GM19395 (cell line): ENCODE results near the gene DNAJB14.
"Not testable (repeated sequence)": the region's sequence is repeated elsewhere in the genome, so short reads cannot be mapped to it uniquely, and the experiment has no call there.

Source experiments
- ATAC-seq: cut with Tn5 transposase; IDR thresholded peaks from one replicate; pipeline ENCODE4 v1.9.1; 2021; ENCODE audit warnings: mild to moderate bottlenecking, moderate library complexity; ENCODE audit not compliant: unreplicated experiment

DNAJB14 gene

DNA sequence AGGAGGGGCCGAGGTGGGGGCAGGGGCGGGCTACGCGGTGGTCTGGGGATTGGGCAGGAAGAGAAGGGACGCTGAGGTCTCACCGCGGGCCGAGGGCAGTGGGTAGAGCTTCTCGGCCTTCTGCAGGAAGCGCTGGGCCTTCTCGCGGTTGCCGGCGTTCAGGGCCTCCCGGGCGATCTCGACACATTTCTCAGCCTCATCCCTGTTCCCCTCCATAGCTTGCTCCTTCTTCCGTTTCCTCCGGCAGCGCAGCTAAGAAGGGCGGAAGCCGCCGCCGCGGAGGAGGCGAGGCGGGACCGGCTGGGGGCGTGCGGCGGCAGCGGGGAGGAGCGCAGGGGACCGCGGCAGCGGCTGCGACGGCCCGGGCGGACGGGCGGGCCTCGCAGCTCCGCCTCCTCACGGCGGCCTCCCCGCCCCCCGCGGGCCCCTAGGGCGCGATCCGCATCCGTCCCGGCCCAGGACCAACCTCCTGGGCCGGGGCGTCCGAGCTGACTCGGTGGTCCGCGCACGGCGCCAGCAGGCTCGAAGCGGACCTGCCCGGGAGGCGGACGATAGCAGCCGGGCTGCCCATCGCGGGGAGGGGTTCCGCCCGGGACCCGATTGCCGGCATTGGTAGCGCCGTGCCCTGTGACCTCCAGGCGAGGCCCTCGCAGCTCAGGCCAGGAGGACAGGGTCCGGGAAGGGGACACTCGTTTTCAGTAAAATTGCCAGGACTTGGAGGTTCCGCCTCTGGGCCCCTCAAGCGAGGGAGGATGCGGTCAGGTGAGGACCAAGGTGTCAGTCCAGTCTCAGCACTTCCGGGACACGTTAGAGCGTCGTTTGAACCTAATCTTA lies at the start of gene DNAJB14:
Gene DNAJB14 (minus strand): TSS at position 263 of the 834 bp plus-strand sequence. CDS start 47 bp downstream, at position 216.
- peak; percentile 43 for ATAC-seq

GRCh38 chr4:99991741-99992140 lies 45.3 kb upstream of the DNAJB14 start:
- ATAC-seq = no peak

GRCh38 chr4:99987681-99988080 lies 41.3 kb upstream of the DNAJB14 start:
- no peak for ATAC-seq

DNA sequence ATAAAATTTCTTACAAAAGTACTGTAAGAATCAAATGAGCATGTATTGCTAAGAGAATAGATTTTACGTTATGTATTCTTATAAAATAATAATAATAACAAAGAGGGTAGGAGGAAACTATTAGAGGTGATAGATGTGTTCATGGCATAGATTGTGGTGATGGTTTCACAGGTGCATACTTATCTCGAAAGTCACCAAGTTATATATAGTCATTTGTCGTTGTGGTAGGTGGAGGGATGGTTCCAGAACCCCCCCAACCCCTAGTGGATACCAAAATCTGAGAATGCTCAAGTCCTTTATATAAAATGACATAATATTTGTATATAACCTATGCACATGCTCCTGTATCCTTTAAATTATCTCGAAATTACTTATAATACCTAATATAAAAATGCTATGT lies 40.4 kb upstream of the DNAJB14 start:
- ATAC-seq = peak; percentile 52

GRCh38 chr4:99983289-99983943 lies 37.0 kb upstream of the DNAJB14 start:
- ATAC-seq = no peak

GRCh38 chr4:99979872-99980271 lies 33.5 kb upstream of the DNAJB14 start:
- no peak for ATAC-seq

DNA sequence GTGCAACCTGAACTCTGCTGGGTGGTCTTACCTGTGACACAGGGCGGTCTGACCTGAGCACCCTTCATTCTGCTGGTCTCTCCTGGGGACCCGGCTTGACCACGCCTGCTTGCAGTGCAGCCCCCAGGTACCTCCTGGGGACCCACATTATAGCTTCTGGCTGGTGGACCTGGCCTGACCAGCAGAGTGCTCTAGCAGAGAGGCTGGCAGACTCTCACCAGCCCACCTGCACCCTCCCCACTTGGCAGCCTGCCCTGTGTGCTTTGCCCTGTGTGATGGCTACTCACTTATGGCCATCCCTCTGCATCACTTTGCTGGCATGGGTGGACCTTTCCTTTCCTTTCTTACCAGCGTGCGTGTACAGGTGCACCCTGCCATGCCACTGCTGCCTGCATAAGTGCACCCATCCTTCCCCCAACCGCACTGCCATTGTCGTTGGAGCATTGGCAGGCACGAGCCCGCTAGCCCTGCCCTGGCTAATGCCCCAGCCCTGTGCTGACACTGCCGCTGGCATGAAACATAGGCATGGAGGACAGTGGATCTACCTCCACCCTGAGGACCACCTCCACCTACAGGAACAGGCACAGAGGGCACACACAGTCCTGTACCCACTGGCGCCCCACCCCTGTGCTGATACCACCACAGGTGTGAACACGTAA lies 25.2 kb upstream of the DNAJB14 start:
- ATAC-seq = no peak

GRCh38 chr4:99968330-99968729 lies 21.9 kb upstream of the DNAJB14 start:
- ATAC-seq = no peak

DNA sequence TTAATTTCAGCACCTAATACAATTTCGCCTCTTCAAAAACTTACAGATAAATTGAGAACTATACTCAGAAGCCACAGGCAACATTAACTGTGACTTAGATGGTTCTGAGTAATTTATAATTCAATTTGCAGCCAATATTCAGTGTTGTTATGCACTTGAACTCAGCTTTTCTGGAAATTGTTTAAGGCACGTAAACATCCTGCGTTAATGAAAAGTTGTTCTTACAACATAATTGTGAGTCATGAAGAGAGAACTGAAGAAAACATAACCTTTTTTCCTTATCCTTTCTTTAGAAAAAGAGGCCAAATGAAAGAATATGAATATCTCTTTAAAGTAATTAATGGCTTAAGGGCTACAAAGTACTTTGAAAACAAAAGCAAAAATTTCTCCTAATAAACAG lies 20.3 kb upstream of the DNAJB14 start:
- no peak for ATAC-seq

DNA sequence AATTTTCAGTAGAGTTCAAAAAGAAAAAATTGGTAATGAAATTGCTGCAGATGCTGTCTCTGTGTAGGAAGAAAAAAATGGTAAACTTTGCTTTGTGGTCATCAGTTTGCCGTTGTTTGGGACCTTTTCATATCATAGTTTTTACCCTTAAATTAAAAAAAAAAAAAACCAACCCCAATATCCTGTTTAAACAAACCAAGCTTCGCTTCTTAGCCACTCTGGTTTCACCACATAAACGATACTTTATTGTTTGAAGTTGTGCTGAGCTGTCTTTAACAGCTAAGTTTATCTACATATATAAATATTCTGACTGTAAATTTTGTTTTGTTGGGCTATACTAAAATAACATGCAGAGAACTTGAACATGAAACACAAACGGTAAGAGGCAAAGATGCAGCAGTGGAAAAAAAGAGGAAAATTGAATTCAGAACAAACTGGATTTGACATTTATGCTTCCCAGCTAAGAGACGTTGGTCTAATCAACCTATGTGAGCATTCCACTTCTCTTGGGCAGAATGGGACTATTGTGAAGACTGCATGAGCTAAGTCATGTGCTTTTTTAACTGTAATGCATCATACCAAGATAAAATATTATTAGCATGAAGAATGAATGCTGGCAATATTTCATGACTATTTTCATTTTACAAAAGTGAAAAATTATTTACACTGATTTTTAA lies 19.4 kb upstream of the DNAJB14 start:
- ATAC-seq = no peak

DNA sequence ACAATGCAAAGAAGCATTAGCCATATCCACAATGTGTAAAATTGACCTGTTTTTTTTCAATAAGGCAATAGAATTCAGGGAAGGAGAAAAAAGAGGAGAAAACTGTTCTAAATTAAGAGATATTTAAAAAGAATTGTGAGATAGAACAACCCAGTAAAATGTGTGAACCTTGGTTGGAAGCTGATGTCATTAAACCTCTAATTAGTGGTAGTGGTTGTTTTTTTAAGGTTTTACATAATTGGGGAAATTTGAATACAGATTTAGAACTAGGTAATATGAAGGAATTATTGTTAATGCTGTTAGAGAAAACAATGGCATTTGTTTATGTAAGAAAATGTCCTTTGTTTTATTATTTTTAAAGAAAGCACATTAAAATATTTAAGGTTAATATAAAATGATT lies 18.8 kb upstream of the DNAJB14 start:
- ATAC-seq = no peak

- ATAC-seq = no peak
Measured at GRCh38 chr4:99961711-99962110, 15.3 kb upstream of the DNAJB14 start.

- no peak for ATAC-seq
Measured at GRCh38 chr4:99960648-99961047, 14.2 kb upstream of the DNAJB14 start.

DNA sequence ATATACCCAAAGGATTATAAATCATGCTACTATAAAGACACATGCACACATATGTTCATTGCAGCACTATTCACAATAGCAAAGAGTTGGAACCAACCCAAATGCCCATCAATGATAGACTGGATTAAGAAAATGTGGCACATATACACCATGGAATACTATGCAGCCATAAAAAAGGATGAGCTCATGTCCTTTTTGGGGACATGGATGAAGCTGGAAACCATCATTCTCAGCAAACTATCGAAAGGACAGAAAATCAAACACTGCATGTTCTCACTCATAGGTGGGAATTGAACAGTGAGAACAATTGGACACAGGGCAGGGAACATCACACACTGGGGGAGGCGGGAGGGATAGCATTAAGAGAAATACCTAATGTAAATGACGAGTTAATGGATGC lies 11.8 kb upstream of the DNAJB14 start:
- not testable (repeated sequence) for ATAC-seq

GRCh38 chr4:99950913-99951254 lies 4.5 kb upstream of the DNAJB14 start:
- ATAC-seq = no peak

DNA sequence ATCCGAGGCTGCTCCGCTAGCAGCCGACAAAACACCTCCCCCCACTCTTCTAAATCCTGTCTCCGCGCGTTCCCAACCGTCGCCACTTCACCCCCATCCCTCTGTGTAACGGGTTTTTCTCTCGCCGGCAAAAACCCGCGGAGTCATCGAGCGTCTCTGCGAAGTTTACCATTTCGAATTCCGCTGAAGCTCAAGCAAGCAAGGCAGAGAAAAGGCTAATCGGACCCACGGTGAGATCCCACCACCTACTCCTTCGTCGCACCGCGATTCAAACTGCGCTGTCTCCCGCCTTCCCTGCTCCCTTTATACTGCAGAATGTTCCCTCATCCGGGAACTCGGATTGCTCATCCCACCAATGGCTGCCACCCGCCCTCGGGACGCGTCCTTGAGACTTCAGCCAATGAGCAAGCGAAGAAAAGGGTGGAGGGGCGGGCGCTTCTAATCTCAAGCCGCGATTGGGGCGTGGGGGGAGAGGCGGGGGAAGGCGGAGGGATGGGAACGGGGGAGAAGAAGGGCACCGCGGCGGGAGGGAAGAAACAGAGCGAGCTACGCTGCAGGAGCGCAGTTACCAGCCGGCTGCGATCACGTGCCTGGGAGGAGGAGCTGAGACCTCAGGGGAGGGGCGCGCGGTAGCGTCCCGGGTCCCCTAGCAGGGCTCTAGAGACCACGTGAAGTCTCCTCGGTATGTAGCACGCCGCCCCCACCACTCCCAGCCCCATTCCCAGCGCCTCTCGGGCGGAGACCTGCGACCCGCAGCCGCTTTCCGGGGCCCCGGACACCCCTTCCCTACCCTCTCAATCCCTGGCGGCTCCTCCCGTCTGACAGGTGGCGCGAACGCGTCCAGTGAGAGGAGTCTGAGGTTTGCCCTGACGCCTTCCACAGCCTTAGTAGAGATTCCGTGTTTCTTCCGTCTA lies 3.8 kb upstream of the DNAJB14 start, which contains the start of gene H2AZ1:
Gene H2AZ1 (minus strand): TSS at position 277 of the 914 bp plus-strand sequence. CDS start 105 bp downstream, at position 172.
- peak; percentile 65 for ATAC-seq

DNA sequence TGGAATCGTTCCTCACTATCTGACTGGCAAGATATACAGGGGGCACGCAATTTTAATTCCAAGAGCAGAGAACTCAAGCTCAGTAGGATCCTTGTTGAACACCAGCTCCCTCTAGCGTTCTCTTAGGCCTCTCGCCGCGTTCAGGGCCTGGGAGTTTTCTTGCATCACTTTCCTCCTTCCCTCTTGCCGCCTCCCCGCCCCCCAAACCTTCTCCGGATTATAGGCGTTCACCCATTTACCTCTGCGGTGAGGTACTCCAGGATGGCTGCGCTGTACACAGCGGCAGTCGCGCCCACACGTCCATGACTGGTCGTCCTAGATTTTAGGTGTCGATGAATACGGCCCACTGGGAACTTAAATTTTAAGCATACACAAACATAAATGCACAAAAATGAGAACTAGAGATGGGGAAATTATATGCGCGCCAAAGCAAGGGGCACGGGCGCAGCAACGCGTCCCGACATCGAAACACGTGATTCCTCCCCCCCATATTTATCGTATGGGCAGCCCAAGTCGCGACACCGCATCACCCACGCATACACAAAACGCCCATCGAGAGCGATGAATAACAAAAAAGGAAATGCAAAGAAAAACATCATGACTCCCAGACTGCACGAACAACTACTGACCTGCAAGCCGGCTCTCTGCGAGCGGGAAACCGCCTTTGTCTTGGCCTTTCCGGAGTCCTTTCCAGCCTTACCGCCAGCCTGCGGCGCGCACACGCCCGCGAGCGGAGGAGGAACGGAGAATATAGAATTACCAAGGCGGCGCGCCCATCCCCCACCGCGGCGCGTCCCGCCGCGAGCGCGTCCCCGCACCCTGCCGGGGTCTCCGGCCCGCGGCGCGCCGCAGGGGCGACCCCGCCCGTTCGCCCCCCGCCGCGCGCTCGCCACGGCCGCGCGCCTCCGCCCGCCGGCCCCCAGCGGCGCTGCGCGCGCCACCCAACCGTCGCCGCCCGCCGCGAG lies 2.9 kb upstream of the DNAJB14 start:
- peak; percentile 33 for ATAC-seq

DNA sequence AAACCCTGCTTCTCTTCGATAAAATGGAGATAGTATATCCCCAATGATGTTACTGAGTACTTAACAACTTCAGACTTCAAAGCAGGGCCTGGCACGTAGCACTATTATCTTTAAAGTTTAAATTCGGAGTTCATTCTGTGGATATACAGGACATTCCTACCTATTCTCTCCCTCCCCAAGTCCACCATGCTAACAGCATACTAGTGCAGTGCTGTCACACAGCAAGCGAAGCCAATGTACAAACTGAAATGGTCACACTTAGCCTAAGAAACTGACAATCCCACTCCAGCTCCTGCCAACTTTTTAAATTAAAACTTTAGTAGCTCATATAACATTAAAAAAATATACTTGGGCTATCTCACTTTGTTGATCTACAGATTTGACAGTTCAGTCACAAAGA lies 1.2 kb upstream of the DNAJB14 start:
- ATAC-seq = no peak

DNA sequence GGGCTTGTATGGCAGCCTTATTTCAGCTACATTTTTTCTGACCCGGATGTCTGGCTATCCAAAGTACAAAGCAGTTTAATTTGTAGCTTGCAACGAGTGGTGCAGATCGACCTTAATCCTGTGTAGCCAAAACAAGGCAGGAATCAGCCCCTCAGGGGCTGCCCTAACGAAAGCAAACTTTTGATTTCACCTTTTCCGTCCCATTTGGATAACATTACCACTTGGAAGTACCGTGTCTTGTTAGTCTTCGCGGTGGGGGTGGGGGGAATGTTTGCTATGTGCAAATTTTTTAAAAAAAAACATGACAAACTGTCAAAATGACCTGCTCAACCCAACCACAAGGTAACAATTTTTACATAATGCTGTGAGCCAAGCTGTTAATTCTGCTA lies 766 bp upstream of the DNAJB14 start:
- ATAC-seq = no peak
